Fibroblast of upper back skin (primary cell): ENCODE results near the gene FAM222A.

ENCODE experiments used
- DNase-seq: peaks from one replicate; pipeline ENCODE4 v3.0.0-alpha.2; 2013

FAM222A gene

DNA sequence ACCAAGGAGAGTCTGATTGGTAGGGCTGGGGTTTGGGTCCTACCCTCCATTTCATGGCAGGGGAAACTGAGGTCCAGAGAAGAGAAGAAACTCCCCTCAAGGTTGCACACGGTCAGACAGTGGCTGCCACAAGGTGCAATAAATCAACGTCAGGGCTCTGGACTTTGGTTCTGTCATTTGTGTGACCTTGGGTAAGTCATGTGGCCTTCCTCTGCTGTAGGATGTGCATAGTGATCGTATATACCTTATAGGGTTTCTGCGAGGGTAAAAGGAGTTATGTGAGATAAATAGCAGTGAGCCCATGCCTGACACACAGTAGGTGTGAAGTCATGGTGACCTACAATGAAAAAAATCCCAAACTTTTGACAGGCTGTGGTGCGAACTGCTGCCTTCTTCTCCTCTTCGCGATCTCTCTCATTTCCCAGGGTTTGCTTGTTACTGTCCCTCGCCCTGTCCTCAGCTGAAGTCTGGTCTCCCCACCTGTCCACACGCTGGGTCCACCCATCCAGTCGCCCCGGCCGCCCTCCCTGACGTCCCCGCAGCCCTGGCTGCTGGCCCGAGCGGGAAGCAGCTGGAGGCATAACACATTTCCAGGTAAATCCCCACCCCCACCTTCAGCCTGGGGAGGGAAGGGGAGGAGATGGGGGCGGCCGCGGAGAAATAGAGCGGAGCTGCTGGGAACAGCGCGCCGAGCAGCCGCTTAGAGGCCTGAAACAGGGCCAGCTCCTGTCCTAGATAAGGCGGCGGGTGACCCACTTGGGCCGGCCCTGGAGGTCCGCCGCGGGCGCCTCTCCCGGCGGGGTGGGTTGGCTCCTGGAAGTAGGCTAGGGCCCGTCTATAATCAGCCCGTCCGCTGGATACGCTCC lies 1.8 kb upstream of the FAM222A start:
- DNase-seq, result no peak

DNA sequence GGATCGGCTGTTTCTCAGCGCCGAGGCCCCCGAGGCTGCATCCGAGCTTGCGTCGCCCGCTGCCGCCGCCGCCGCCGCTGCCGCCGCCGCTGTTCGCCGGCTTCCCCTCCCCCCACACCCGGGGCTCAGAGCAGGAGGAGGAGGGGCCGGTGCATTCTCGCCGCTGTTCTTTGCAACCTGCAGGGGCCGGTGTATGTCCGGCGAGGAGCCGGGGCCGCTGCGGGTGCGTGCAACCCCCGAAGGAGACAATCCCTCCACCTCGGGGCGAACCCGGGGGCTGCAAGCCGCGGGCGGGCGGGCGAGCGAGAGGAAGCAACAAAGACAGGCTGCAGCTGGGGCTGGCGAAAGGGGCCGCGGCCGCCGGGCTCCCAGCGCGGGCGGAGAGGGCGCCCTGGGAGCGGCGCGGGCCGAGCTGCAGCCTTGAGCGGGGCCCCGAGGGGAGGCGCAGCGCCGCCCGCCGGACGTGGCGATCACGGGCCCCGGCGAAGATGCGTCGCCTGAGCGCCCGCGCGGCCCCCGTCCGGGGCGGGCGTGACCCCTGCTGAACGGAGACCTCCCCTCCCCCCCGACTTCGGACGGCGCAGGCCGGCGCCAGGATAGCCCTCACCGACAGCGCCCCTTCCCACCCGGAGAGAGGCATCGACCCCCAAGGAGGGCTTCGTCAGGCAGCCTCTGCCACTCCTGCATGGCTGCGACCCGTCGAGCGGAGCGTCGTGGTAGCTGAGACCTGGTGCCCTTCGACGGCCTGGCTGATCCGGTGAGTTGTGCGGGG lies 702 bp downstream of the FAM222A start:
- DNase-seq, result peak; percentile 24

- DNase-seq, result no peak
Observed at GRCh38 chr12:109714913-109715244, 1.3 kb downstream of the FAM222A start.

DNA sequence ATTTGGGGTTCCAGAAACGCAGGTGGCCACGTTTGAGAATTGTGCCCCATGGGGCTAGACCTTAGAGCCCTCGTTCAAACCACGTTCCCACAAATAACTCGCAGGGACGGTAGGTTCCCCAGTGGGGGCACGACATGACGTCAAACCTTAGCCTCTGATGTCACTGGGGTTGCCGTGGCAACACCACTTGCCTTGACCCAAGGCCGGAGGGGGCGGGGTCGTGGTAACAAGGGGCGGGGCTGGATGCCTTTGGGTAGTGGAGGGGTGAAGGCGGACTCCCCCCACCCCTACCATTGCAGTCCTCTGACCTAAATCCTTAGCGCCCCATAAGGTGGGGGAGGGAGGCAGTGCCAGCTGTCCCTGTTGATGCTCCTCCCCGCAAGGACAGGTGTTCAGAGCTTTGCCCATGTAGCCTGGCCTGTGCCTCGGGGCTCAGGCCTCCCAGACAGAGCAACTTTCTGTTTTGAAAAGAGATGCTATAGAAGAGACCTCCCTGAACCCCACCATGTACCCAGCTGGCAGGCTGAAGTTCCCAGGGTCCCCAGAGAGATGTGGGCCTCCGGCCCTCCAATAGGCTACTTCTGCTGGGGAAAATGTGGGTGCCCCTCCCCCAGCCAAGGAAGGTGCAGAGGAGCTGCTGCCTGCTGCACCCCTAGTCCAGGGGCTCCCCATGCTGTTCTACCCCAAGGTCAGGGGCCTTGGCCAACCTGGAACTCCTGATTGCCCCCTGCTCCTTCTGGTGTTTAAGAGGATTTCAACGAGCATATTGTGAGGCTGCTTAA lies 1.9 kb downstream of the FAM222A start:
- no peak for DNase-seq

- no peak for DNase-seq
Observed at GRCh38 chr12:109716092-109716479, 2.5 kb downstream of the FAM222A start.

- no peak for DNase-seq
Observed at GRCh38 chr12:109716512-109717389, 3.1 kb downstream of the FAM222A start.

DNA sequence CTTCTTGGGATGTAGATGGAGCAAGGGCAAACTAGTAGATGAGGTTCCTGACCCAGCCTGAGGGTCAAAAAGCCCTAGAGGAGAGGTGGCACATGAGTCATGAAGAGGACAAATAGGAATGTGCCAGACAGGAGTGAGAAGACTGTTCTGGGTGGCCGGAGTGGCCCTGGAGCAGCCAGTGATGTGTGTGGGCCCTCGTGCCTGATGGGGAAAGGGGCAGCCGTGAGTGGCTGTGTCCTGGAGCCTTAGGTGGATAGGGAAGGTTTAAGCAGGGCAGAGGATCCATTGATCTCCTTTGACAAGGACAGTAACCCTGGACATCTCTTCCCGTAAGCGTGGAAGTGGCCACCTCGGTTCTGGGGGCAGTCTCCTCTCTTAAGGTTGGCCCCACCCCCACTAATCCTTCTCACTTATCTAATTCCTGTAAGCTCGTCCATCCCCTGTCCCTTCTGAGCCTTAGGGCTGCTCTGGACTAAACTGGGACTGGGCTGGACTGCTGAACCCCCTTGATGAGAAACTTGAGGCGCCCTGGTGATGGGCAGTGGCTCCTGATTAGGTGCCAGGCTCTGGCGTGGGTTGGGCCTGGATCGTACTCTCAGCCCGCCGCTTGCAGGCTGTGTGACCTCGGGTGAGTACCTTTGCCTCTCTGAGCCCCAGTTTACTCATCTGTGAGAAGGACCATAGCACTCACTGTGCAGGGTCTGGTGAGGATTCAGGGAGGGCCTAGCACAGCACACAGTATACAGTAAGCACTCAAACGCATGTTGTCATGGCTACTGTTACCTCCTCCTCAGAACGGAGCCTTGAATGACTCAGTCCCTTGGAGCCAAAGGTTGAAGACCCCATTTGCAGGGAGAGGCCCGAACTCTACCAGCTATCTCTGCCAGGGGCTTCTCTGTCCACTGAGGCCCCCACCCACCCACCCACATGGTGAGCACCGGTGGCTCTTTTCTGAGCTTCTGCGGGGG lies 4.0 kb downstream of the FAM222A start:
- no peak for DNase-seq

DNA sequence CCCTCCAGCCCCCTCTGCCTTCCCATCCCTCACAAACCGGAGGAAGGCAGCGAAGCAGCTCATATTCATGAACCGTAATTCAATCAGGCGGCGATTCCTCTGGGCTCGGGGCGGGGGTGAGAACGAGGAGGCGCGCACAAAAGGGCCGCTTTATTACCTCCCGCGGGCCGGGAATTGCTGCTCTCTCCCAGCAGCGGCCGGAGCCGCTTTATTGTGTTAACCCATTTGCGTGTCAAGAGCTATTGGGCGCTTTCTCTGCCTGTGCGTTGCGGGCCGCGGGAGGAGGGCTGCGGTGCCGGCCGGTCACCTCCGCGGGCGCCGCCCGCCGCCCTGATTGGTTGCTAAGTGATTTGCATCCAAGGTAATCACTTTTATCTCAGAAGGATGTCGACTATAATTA lies 4.8 kb downstream of the FAM222A start:
- no peak for DNase-seq

- DNase-seq, result no peak
Observed at GRCh38 chr12:109719123-109720022, 5.7 kb downstream of the FAM222A start.

- no peak for DNase-seq
Observed at GRCh38 chr12:109720152-109720856, 6.7 kb downstream of the FAM222A start.

DNA sequence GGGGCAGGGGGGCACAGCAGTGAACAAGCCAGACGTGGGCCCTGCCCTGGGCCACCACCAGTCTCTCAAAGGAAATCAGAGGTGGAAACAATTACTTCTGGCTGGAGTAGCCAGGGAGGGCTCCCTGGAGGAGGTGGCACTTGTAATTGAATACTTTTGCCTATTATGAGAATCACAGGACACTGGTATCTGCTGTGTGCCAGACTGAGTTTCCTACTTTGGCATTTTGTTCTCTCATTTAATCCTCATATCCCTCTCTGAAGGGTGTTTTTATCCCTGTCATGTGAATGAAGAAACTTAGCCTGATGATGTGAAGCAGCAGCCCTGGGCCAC lies 7.2 kb downstream of the FAM222A start:
- DNase-seq, result no peak

- DNase-seq, result no peak
Observed at GRCh38 chr12:109721276-109721675, 7.7 kb downstream of the FAM222A start.

GRCh38 chr12:109722022-109722720 lies 8.5 kb downstream of the FAM222A start:
- DNase-seq, result no peak

DNA sequence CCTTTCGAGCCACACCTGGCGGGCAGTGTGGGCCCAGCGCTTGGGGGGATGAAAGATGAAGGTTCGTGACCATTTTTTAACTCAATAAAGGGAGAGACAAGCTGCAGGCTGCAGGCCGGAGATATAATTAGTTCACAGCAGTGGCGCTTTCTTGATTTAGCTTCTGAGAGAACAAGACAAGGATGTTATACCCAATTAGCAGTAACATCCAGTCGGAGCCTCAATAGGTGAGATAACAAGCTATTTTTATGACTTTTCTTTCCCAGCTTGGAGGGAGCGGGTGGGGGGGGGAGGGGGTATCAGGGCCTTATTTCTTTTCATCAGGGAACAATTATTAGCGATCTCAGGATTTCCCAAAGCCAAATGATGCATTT lies 9.1 kb downstream of the FAM222A start:
- DNase-seq, result no peak

- no peak for DNase-seq
Observed at GRCh38 chr12:109723311-109723881, 9.8 kb downstream of the FAM222A start.

DNA sequence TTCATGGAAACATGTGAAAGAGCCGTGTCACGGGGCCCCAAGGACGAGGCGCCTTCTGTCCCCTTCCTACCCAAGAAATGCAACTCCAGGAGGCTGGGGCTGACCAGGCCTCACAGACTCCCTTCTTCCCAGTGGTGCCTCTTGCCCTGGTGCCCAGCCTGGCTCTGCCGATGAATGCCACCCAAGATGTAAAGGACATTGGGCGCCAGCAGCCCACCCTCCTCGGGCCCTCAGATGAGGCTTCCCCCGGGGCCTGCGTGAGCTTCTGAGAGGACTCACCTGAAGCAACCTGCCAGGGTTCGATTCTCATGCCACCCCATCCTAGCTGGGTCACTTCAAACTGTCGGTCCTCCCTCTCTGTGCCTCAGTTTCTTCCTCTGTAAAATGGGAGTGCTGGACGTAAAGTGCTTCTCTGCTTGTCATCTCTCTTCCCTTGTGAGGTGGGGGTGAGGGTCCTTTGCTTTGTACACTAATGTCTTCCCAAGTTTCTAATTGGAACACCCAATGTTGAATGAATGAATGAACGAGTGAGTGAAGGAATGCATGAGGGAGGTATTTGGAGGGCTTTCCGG lies 10.8 kb downstream of the FAM222A start:
- no peak for DNase-seq

GRCh38 chr12:109725321-109726105 lies 11.9 kb downstream of the FAM222A start:
- no peak for DNase-seq
